Measurements from ENCODE around the gene PDGFC.

PDGFC gene

DNA sequence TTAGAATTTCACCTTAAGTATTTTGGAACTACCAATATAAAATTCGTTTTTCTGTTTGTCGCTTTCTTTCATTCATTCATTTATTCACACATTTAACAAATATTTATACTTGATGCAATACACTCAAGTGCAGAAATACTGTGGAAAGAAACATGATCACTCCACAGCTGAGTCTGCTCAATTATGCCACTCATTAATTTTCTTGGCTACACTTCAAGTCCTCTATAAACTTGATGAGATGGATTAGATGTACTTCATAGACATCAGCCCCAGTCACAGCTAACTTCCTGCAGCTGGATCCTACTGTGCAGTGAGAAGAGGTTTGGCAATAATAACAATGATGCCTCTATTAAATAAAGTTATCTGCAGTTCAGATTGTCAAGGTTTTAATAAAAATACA, 208.1 kb downstream of the PDGFC start:
- Histone ChIP-seq H3K4me3 (no peak overlapping the region), H3K9ac (ENCODE audit: insufficient read length) (no peak overlapping the region), H3K36me3 (ENCODE audit: insufficient read depth, low read length) (peaks cover 9% of the 10 kb centered on the region; the same call in 1 of the 2 replicates), H3K27ac (no peak overlapping the region), H3K9me3 (ENCODE audit: low read depth, low read length) (no peaks in the 10 kb centered on the region)
- DNase-seq (ENCODE audit: low read depth, low spot score) = peak; percentile 66
- TF ChIP-seq POLR2AphosphoS5 (IDR thresholded peaks at IDR 0.05; ENCODE audit: borderline replicate concordance, low read depth, low read length) (peak; percentile 59; the same call in 1 of the 2 replicates), FOXP2 (optimal IDR thresholded peaks at IDR 0.05; ENCODE audit: control extremely low read depth, extremely low read length, insufficient read depth) (no peak)

DNA sequence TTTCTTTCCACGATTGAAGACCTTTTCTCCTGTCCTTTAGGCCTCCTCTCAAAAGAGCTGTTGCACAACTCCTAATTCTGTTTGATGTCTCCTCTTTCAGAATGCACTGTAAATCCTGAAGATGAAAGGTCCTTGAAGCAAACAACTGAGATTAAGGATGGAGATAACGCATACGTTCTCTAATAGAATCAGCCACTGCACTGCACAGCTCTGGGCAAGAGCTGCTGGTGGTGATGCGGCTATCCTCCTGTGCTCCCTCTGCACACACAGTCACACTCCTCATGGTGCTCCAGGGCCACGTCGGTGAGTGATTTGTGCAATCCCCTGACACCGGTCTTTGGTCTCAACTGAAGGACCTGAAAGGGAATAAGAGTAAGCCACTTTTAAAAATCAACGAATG, 208.7 kb downstream of the PDGFC start:
- no peak for DNase-seq (ENCODE audit: low read depth, low spot score)
- TF ChIP-seq FOXP2 (optimal IDR thresholded peaks at IDR 0.05; ENCODE audit: control extremely low read depth, extremely low read length, insufficient read depth) (no peak), EZH2 (IDR thresholded peaks at IDR 0.05) (no peak), POLR2AphosphoS5 (IDR thresholded peaks at IDR 0.05; ENCODE audit: borderline replicate concordance, low read depth, low read length) (no peak)

DNA sequence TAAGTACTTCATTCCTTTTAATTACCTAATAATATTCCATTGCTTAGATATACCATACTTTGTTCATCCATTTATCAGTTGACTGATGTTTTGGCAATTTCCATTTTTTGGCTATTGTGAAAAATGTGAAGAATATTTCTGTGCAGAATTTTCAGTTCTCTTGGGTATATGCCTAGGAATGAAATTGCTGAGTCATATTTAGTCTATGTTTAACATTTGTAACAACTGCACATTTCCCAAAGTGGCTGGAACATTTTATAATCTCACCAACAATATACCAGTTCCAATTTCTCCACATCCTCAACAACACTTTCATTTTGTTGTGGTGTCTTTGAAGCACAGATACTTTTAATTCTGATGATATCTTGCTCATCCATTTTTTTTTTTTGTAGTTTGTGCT, 215.5 kb downstream of the PDGFC start:
- no peak for TF ChIP-seq FOXP2 (optimal IDR thresholded peaks at IDR 0.05; ENCODE audit: control extremely low read depth, extremely low read length, insufficient read depth)
- no peak for TF ChIP-seq EZH2 (IDR thresholded peaks at IDR 0.05)
- no peak for TF ChIP-seq POLR2AphosphoS5 (IDR thresholded peaks at IDR 0.05; ENCODE audit: borderline replicate concordance, low read depth, low read length)
- DNase-seq (ENCODE audit: low read depth, low spot score) = no peak
- no peak overlapping the region for H3K4me3 ChIP-seq
- H3K36me3 ChIP-seq (ENCODE audit: insufficient read depth, low read length) = no peaks in the 10 kb centered on the region
- H3K9me3 ChIP-seq (ENCODE audit: low read depth, low read length) = no peaks in the 10 kb centered on the region
- H3K9ac ChIP-seq (ENCODE audit: insufficient read length) = no peak overlapping the region
- no peak overlapping the region for H3K27ac ChIP-seq

More for the DNA sequence above, 208.7 kb downstream of the PDGFC start:
- Histone ChIP-seq H3K9me3 (ENCODE audit: low read depth, low read length) (no peaks in the 10 kb centered on the region), H3K9ac (ENCODE audit: insufficient read length) (no peak overlapping the region), H3K36me3 (ENCODE audit: insufficient read depth, low read length) (peaks cover 9% of the 10 kb centered on the region; the same call in 1 of the 2 replicates), H3K4me3 (no peak overlapping the region), H3K27ac (no peak overlapping the region)

DNA sequence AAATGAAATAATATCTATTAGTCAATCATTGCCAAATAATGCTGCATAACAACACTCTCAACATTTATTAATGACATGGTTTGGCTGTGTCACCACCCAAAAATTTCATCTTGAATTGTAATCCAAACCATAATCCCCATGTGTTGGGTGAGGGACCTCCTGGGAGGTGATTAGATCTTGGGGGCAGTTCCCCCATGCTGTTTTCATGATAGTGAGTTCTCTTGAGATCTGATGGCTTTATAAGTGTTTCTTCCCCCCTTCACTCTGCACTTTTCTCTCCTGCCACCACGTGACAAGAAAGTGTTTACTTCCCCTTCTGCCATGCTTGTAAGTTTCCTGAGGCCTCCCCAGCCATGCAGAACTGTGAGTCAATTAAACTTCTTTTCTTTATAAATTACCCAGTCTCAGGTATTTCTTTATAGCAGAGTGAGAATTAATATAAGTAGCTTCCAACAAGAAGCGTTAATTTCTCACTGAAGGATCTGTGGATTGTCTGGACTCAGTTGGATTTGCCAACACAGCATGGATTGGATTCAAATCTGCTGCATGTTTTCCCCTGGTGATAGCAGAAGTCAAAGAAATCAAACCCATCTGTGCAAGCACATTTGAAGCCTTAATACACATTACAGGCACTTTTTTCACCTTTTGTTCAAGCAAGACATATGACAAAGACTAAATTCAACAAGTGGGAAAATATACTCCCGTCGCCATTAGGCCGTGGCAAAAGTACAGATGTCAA, 216.6 kb downstream of the PDGFC start:
- Histone ChIP-seq H3K9ac (ENCODE audit: insufficient read length) (no peak overlapping the region), H3K36me3 (ENCODE audit: insufficient read depth, low read length) (no peaks in the 10 kb centered on the region), H3K27ac (no peak overlapping the region), H3K4me3 (no peak overlapping the region), H3K9me3 (ENCODE audit: low read depth, low read length) (no peaks in the 10 kb centered on the region)
- DNase-seq (ENCODE audit: low read depth, low spot score) = no peak
- no peak for TF ChIP-seq FOXP2 (optimal IDR thresholded peaks at IDR 0.05; ENCODE audit: control extremely low read depth, extremely low read length, insufficient read depth)
- no peak for TF ChIP-seq POLR2AphosphoS5 (IDR thresholded peaks at IDR 0.05; ENCODE audit: borderline replicate concordance, low read depth, low read length)
- no peak for TF ChIP-seq EZH2 (IDR thresholded peaks at IDR 0.05)

DNA sequence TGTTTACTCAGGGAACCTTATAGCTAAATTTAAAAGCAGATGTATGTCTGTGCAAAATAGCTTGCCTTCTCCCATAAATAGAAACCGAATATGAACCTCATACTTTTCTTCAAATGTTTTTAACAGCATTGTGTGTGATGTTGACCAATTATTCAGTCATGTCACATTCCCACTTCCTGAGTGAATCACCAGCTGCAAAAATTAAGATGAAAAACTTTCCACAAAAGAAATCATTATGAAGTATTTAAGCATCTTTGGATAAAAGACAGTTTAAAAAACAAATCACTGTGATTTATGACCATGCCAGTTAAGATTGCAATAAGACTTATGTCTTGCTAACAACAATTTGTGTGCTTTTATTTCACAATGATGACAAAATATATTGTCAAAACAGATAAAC, 220.1 kb downstream of the PDGFC start:
- H3K9me3 ChIP-seq (ENCODE audit: low read depth, low read length) = no peaks in the 10 kb centered on the region
- no peak overlapping the region for H3K9ac ChIP-seq (ENCODE audit: insufficient read length)
- no peaks in the 10 kb centered on the region for H3K36me3 ChIP-seq (ENCODE audit: insufficient read depth, low read length)
- no peak overlapping the region for H3K27ac ChIP-seq
- TF ChIP-seq POLR2AphosphoS5 (IDR thresholded peaks at IDR 0.05; ENCODE audit: borderline replicate concordance, low read depth, low read length) (no peak), EZH2 (IDR thresholded peaks at IDR 0.05) (no peak), FOXP2 (optimal IDR thresholded peaks at IDR 0.05; ENCODE audit: control extremely low read depth, extremely low read length, insufficient read depth) (no peak)
- no peak for DNase-seq (ENCODE audit: low read depth, low spot score)
- H3K4me3 ChIP-seq = no peak overlapping the region

DNA sequence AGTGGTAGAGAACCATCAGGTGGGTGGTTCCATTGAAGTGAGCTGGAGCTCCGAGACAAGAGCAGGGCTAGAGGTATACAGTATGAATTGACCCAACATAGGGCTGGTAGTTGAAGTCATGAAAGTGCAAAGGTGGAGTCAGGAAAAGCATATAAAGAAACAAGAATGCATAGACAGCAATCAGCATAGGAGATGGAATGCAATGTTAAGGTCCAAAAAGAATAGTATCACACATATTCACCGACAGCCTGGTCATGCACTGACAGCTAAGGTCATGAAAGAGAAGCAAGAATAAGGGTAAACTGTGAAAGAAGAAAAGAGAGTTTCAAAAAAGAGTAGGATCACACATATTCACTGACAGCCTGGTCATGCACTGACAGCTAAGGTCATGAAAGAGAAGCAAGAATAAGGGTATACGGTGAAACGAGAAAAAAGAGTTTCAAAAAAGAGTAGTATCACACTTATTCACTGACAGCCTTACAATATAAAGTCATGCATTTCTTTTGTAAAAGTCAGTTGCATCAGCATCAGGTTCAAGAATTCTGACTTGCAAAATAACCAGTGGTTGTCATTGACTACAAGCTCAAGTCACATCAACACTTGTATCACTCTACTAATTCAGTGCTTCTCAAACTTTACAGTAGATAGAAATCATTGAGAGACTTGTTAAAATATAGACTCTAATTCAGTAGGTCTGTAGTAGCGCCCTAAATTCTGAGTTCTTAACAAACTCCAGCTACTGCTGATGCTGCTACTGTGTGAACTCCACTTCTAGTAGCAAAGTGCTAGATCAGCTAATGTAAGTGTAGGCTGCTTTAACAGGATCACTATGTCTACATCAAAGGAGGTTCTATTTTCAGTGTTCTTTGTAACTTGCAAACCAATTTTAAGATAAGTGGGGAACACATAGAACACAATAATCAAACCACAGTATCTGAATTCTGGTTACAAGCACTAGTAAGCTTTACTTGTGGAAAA, 221.9 kb downstream of the PDGFC start:
- no peak overlapping the region for H3K27ac ChIP-seq
- H3K36me3 ChIP-seq (ENCODE audit: insufficient read depth, low read length) = no peaks in the 10 kb centered on the region
- no peak for TF ChIP-seq EZH2 (IDR thresholded peaks at IDR 0.05)
- no peak for TF ChIP-seq POLR2AphosphoS5 (IDR thresholded peaks at IDR 0.05; ENCODE audit: borderline replicate concordance, low read depth, low read length)
- no peak for TF ChIP-seq FOXP2 (optimal IDR thresholded peaks at IDR 0.05; ENCODE audit: control extremely low read depth, extremely low read length, insufficient read depth)
- no peak overlapping the region for H3K4me3 ChIP-seq
- no peaks in the 10 kb centered on the region for H3K9me3 ChIP-seq (ENCODE audit: low read depth, low read length)
- no peak for DNase-seq (ENCODE audit: low read depth, low spot score)
- no peak overlapping the region for H3K9ac ChIP-seq (ENCODE audit: insufficient read length)

DNA sequence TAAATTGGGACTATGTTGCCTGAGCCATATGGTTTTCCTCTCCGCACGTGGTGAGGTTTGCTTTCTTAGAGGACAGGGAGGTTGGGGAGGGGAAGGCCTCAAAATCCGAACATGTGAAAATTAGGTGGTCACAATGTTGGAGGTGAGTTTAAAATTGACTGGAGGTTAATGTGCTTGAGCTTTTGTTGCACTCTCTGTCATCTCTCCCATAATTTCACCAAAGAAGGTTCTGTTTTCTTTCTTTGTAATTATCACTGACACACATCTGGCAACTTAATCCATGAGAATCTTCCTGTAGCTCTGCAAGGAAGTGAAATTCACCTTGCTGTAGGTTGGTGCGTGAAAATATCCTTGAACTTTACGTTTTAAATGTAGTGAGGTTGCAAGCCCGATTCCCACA, 225.5 kb downstream of the PDGFC start:
- no peak overlapping the region for H3K4me3 ChIP-seq
- no peak overlapping the region for H3K9ac ChIP-seq (ENCODE audit: insufficient read length)
- no peak for TF ChIP-seq POLR2AphosphoS5 (IDR thresholded peaks at IDR 0.05; ENCODE audit: borderline replicate concordance, low read depth, low read length)
- no peak for TF ChIP-seq EZH2 (IDR thresholded peaks at IDR 0.05)
- no peak for TF ChIP-seq FOXP2 (optimal IDR thresholded peaks at IDR 0.05; ENCODE audit: control extremely low read depth, extremely low read length, insufficient read depth)
- H3K9me3 ChIP-seq (ENCODE audit: low read depth, low read length) = no peaks in the 10 kb centered on the region
- H3K36me3 ChIP-seq (ENCODE audit: insufficient read depth, low read length) = no peaks in the 10 kb centered on the region
- H3K27ac ChIP-seq = no peak overlapping the region
- no peak for DNase-seq (ENCODE audit: low read depth, low spot score)

DNA sequence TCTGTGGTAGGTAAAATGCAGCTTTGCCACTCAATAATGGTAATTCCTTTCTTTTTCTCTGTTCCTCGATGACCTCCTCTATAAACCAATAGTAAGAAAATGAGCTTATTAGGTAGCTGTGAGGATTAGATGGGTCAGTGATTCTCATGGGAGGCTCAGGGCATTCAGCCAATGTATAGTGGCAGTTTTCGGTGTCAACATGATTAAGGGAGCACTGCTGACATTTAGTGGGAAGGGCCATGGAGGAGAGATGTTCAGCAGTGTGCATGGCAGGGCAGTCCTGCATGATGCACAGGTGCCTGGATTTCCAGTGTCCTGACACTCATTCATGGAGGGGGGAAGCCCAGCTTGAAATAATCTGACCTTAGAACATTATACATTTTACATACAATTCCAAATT, 232.8 kb downstream of the PDGFC start:
- Histone ChIP-seq H3K9me3 (ENCODE audit: low read depth, low read length) (no peaks in the 10 kb centered on the region), H3K27ac (no peak overlapping the region), H3K9ac (ENCODE audit: insufficient read length) (no peak overlapping the region), H3K4me3 (no peak overlapping the region), H3K36me3 (ENCODE audit: insufficient read depth, low read length) (no peaks in the 10 kb centered on the region)
- no peak for TF ChIP-seq FOXP2 (optimal IDR thresholded peaks at IDR 0.05; ENCODE audit: control extremely low read depth, extremely low read length, insufficient read depth)
- no peak for TF ChIP-seq POLR2AphosphoS5 (IDR thresholded peaks at IDR 0.05; ENCODE audit: borderline replicate concordance, low read depth, low read length)
- no peak for TF ChIP-seq EZH2 (IDR thresholded peaks at IDR 0.05)
- DNase-seq (ENCODE audit: low read depth, low spot score) = no peak
